Stimulated activated naive CD8-positive, alpha-beta T cell treated with anti-CD3 and anti-CD28 coated beads, Interleukin-15, amount 100 ng/mL, for 72 hours (primary cell): ENCODE data around the gene TMTC1.

Experiments
- ATAC-seq: fragments of 150-1000 bp; cut with Tn5 transposase; 2 replicates; pipeline ENCODE4 v1.10.0; 2021; ENCODE audit warnings: mild to moderate bottlenecking, moderate library complexity
- DNase-seq, 2 donors: peaks; one replicate each; pipeline ENCODE4 v3.0.0; 2021 to 2022
- H3K27ac Mint-ChIP-seq, 2 donors: one replicate each; pipeline ENCODE4 v1.8.0; 2022; ENCODE audit warnings: mild to moderate bottlenecking in 2 of 2, mixed read lengths in 2 of 2, moderate library complexity in 2 of 2
- H3K27me3 Mint-ChIP-seq: one replicate; pipeline ENCODE4 v1.8.0; 2022; ENCODE audit warnings: mixed read lengths
- H3K4me1 Mint-ChIP-seq: one replicate; pipeline ENCODE4 v1.8.0; 2022; ENCODE audit warnings: mild to moderate bottlenecking, mixed read lengths
- H3K4me3 Mint-ChIP-seq, 2 donors: one replicate each; pipeline ENCODE4 v1.8.0; 2022; ENCODE audit warnings: mild to moderate bottlenecking in 2 of 2, mixed read lengths in 2 of 2, moderate library complexity in 1 of 2
- H3K9me3 Mint-ChIP-seq, 2 donors: one replicate each; pipeline ENCODE4 v1.8.0; 2022; ENCODE audit warnings: mixed read lengths in 2 of 2

Gene TMTC1

DNA sequence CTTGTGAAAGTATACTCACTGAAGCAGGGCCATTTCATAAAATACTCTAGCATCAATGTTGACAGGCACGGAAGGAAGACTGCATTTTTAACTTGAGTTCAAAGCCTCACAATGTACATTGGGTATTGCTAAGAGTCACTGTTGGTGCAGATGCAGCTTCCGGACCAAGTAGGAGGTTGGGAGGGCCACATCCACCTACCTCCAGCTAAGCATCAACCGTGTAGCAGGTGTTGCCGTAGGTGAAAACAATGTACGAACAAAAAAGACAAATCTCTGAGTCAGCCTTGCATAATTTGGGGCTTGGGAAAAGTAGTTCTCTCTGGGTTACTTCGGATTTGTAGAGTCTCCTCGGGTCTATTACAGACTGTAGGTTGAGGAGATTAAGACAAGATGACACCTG is 48.1 kb downstream of the TMTC1 start:
- no peak overlapping the region for H3K27ac Mint-ChIP-seq
- H3K27me3 Mint-ChIP-seq: no peaks in the 10 kb centered on the region
- ATAC-seq: no peak

DNA sequence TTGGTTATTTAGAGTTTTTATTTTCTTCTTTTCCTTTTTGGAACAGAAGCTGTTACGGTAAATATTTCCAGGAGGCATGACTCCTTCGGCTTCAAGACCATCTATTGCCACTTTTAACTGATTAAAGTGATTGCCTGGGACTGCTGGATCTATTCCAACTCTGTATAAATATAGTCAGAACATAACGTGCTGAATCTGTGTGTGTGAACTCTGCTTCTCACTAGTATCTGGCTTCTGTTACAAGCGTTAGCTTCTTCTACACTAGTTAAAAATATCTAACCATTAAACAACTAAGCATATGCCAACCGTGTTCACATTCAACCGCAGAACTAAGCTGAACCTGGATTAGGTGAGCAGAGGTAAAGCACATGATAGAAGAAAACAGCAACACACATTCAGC is 49.0 kb downstream of the TMTC1 start:
- Mint-ChIP-seq H3K4me1 (no peaks in the 10 kb centered on the region), H3K9me3 (no peaks in the 10 kb centered on the region), H3K4me3 (no peak overlapping the region), H3K27ac (no peak overlapping the region), H3K27me3 (no peaks in the 10 kb centered on the region)
- no peak for ATAC-seq
- DNase-seq: no peak

More for the DNA sequence above, 48.1 kb downstream of the TMTC1 start:
- Mint-ChIP-seq H3K4me1 (no peaks in the 10 kb centered on the region), H3K9me3 (no peaks in the 10 kb centered on the region), H3K4me3 (no peak overlapping the region)
- no peak for DNase-seq

DNA sequence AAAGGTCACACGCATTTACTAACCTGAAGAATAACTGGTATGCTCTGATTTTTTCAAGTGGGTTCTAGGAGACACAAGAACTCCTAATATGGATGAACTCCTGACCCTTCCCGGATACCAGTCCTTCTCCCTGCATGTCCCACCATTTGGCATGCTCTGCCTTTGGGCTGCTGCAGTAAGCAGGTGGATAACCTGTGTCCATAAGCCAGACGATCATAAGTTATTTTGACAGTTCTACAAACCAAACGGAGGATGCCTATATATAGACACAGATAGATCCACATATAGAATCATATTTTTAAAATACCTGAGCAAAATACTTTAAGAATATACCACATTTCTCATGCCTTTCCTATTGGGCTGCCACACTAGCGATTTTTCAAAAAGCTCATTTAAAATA is 49.4 kb downstream of the TMTC1 start:
- ATAC-seq (no peak), DNase-seq (no peak)
- H3K4me3 Mint-ChIP-seq: no peak overlapping the region
- peaks cover 4% of the 10 kb centered on the region for H3K27me3 Mint-ChIP-seq
- H3K9me3 Mint-ChIP-seq: no peaks in the 10 kb centered on the region
- no peaks in the 10 kb centered on the region for H3K4me1 Mint-ChIP-seq
- H3K27ac Mint-ChIP-seq: no peak overlapping the region

DNA sequence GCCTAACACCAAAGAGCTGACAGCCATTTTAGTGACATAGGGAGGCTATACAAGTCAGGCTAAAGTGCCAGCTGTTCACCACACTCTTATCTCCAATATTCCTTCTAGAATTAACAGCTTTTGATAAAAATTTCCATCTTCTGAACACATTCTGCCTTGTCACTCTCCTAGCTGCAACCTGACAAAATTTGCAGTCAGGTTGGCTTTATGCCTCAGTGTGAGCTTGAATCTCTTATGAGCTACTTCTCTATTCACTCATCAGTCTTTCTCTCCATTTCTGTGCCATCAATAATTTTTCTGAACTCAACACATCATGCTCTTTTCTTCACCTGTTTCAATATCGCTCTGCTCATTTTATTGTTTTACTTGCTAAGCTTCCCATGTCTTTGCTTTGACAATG is 50.2 kb downstream of the TMTC1 start:
- DNase-seq: no peak
- H3K4me1 Mint-ChIP-seq: no peaks in the 10 kb centered on the region
- peaks cover 11% of the 10 kb centered on the region for H3K27me3 Mint-ChIP-seq
- H3K4me3 Mint-ChIP-seq: no peak overlapping the region
- H3K27ac Mint-ChIP-seq: no peak overlapping the region
- no peak for ATAC-seq
- no peaks in the 10 kb centered on the region for H3K9me3 Mint-ChIP-seq

DNA sequence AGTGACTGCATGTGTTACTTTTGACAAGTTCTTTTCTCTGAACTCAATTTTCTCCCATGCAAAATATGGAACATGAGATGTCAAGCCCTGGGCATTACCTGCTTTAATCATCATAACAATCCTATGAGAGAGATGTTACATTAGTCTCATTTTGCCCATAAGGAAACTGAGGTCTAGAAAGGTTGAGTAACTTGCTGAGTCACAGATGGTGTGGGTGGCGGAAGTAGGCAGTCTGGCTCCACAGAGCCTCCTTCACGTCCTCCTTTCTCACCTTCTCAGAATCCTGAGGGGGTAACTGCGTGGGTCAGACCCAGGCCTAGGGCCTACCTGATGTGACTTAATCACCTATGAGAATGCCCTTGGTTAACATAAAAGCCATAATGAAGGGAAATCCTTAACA is 50.7 kb downstream of the TMTC1 start:
- Mint-ChIP-seq H3K27ac (no peak overlapping the region), H3K9me3 (no peaks in the 10 kb centered on the region), H3K4me3 (no peak overlapping the region), H3K27me3 (peaks cover 11% of the 10 kb centered on the region), H3K4me1 (no peaks in the 10 kb centered on the region)
- DNase-seq (no peak), ATAC-seq (no peak)

DNA sequence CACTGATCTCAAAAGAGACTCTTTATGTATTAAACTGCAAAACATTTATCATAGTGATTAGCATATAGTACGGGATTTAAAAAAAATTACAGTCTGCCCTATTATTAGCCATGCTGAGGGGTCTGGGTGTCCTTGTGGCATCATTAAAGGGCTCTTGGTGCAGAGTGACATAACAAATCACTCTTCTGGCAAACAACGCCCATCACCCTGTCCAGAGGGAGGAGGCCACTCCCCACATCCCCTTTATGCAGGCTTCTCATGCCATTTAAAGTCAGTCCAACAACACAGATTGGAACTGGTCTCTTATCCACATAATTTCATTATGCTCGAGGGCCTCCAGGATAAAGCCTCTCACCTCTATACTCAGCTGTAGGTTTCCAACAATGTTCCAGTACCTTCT is 51.1 kb downstream of the TMTC1 start:
- Mint-ChIP-seq H3K27ac (no peak overlapping the region), H3K4me1 (no peaks in the 10 kb centered on the region), H3K9me3 (no peaks in the 10 kb centered on the region), H3K27me3 (peaks cover 11% of the 10 kb centered on the region), H3K4me3 (no peak overlapping the region)
- ATAC-seq (no peak), DNase-seq (no peak)

DNA sequence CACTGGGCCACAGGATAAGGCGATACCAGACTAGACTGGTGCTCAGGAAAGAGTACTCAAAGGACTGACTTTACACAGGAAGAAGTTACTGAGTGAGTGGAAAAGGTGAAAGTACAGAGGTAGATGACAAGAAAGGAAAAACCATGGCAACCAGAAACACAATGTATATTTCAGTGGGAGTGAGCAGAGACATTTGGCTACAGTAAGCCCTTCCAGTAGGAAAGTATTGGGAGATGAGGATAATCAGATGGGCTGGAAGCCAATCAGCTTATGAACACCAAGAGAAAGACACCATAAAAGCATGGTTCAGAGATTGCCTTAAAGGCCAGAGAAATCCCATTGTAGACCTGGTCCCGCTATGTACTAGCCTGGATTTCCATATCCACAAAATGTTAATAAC is 51.6 kb downstream of the TMTC1 start:
- DNase-seq (no peak), ATAC-seq (no peak)
- Mint-ChIP-seq H3K27me3 (peaks cover 11% of the 10 kb centered on the region), H3K4me3 (no peak overlapping the region), H3K27ac (no peak overlapping the region), H3K9me3 (no peaks in the 10 kb centered on the region), H3K4me1 (no peaks in the 10 kb centered on the region)

DNA sequence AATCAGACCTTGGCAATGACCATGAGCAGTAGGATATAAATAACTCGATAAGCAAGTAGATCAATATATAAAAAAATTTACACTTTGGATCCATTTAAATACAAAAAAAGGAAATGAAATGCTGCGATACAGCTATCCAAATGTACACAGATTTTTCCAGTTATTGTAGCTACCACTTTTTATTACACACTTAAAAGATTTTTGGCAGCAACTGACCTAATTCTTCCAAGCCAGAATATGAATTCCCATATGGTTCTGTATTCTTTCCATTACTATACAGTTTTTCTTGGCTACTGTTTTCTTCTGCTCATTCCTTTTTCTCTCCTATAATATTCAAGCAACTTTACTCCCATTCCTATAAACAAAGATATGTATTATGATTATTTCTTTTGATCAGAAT is 52.2 kb downstream of the TMTC1 start:
- no peak for ATAC-seq
- Mint-ChIP-seq H3K4me1 (no peaks in the 10 kb centered on the region), H3K27ac (no peak overlapping the region), H3K27me3 (peaks cover 11% of the 10 kb centered on the region), H3K4me3 (no peak overlapping the region), H3K9me3 (no peaks in the 10 kb centered on the region)
- no peak for DNase-seq

DNA sequence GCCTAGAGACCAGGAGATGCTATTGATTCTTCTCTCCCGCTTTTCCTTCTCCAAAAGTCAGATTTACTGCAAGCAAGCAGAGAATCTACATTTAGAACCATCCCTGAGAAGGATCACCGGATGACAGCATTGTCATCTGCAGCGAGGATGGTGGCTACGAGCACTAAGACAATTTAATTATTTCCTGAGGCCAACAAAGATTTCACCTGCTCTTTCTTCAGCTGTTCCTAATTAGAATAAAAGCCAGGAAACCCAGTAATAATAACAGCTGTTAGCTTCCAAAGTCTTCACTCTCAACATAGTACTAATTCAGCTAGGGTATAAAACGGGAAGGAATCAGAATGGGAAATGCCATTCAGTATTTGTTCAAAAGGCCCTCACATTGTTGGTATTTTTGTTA is 53.3 kb downstream of the TMTC1 start:
- H3K27ac Mint-ChIP-seq: no peak overlapping the region
- no peak overlapping the region for H3K4me3 Mint-ChIP-seq
- ATAC-seq: no peak
- no peaks in the 10 kb centered on the region for H3K9me3 Mint-ChIP-seq
- peaks cover 11% of the 10 kb centered on the region for H3K27me3 Mint-ChIP-seq
- H3K4me1 Mint-ChIP-seq: no peaks in the 10 kb centered on the region
- no peak for DNase-seq

DNA sequence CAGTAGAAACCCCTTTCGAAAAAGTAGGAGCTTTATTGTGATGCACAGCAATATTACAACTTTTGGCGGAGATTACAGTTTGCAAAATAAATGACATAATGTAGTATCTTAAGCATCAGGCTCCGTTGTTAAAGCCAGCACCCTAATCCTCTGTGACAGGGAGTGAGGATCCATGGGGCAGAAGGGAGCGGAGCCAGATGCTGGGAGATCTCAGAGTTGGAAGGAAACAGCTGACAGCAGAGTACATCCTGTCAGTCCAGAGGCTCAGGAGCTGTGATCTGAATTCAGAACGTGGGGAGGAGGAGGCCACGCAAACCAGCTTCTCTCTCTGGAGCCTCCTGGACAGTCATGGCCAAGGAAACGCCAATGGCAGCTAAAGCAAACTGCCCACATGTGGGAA is 55.7 kb downstream of the TMTC1 start:
- Mint-ChIP-seq H3K9me3 (no peaks in the 10 kb centered on the region), H3K27me3 (peaks cover 11% of the 10 kb centered on the region), H3K4me1 (no peaks in the 10 kb centered on the region), H3K4me3 (no peak overlapping the region), H3K27ac (no peak overlapping the region)
- ATAC-seq (no peak), DNase-seq (no peak)

DNA sequence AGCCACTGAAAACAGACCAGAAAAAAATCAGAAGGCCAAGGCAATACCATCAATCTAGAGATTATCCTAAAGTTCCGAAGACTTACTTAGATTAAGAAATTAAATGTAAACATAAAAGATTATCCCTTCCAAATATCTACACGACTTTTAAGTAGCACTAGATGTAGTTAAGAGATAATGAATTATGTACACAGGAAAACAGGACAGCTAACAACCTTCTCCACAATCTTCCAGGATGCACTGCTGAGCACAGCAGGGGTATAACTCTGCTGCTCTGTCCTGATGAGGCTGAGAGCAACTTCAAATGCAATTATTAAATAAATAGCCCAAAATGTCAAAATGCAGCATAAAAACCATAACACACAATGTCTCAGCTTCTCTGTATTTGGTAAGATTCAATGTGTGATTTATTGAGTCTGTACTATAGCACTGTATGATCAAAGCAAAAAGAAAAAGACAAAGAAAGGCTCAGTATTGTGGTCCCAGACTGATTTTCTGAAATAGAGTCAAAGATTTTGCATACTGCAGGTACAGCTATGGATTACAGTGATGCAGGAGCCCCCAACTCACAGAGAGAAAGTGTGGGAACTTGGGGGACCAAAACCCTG is 56.9 kb downstream of the TMTC1 start:
- no peak overlapping the region for H3K4me3 Mint-ChIP-seq
- H3K4me1 Mint-ChIP-seq: no peaks in the 10 kb centered on the region
- H3K27me3 Mint-ChIP-seq: peaks cover 11% of the 10 kb centered on the region
- ATAC-seq: no peak
- no peak for DNase-seq
- H3K27ac Mint-ChIP-seq: no peak overlapping the region
- H3K9me3 Mint-ChIP-seq: no peaks in the 10 kb centered on the region

DNA sequence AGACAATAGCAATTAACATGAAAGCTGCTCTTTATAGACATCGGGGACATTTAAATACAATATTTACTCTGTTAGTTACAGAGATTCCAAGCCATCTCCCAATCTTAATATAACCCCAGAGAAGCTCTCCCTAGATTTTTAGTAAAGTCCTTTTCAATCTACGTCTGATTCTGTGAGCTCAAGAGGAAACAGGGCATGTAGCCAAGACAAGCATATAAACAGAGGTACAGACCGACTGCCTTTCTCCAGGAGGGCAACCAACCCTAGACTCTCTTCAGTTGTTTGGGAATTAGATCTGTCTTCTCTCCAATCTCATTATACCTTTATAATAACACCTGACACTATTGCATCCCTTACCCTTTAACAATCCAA is 57.4 kb downstream of the TMTC1 start:
- no peaks in the 10 kb centered on the region for H3K9me3 Mint-ChIP-seq

DNA sequence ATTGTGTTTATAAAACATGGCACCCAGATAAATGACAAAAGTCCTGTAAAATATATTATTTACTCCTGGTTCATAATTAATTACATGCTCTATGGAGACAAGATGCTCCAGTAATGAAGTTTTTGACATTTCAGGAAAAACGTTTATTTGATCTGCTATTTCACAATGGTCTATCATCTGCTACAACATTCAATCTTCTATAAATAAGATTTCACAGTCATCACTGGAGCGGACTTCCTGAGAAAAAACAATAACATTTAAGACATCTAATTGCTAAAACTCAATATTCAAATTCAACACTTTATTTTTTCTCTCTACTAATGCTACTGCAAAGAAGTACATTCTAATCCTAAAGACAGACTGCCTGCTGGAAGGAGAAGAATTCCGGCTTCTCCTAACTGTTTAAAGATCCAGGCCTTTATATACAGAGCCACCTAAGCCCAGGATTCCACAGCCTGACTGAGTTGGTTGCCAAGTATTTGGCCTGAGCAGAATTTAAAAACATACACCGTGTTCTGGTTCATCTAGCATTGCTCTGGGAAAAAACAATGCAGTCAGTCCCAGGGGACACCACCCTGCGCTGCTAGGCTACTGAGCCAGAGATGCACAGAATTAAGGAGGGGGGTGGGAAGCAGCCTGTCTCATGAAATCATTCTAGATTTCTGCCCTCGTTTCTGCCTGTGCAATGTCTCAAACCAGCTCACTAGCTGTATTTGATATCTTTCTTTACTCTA is 58.0 kb downstream of the TMTC1 start:
- Mint-ChIP-seq H3K4me1 (no peaks in the 10 kb centered on the region), H3K9me3 (no peaks in the 10 kb centered on the region), H3K4me3 (no peak overlapping the region), H3K27me3 (peaks cover 11% of the 10 kb centered on the region), H3K27ac (no peak overlapping the region)
- DNase-seq: no peak
- ATAC-seq: no peak

More for the DNA sequence above, 57.4 kb downstream of the TMTC1 start:
- DNase-seq (no peak), ATAC-seq (no peak)
- H3K27ac Mint-ChIP-seq: no peak overlapping the region
- peaks cover 11% of the 10 kb centered on the region for H3K27me3 Mint-ChIP-seq
- no peak overlapping the region for H3K4me3 Mint-ChIP-seq
- H3K4me1 Mint-ChIP-seq: no peaks in the 10 kb centered on the region

DNA sequence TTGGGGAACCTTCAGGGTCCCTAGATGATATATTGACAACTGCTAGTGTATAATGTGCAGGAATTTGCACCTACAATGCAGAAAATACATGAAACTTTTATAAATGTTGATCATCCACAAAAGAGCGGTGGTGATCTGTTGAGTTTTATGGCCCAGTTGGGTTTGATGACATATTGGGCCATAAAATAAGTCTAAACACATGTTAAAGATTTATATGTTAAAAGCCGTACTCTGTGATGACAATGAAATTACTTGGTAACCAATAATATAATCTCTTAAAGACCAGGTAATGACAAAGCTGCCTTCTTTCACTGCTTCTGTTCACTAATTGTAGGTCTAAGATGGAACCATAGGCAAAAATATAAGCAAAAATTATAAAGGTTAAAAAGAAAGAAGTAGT is 61.6 kb downstream of the TMTC1 start:
- no peaks in the 10 kb centered on the region for H3K9me3 Mint-ChIP-seq
- DNase-seq: no peak
- H3K27me3 Mint-ChIP-seq: no peaks in the 10 kb centered on the region
- no peak overlapping the region for H3K4me3 Mint-ChIP-seq
- no peak for ATAC-seq
- H3K4me1 Mint-ChIP-seq: no peaks in the 10 kb centered on the region
- no peak overlapping the region for H3K27ac Mint-ChIP-seq

DNA sequence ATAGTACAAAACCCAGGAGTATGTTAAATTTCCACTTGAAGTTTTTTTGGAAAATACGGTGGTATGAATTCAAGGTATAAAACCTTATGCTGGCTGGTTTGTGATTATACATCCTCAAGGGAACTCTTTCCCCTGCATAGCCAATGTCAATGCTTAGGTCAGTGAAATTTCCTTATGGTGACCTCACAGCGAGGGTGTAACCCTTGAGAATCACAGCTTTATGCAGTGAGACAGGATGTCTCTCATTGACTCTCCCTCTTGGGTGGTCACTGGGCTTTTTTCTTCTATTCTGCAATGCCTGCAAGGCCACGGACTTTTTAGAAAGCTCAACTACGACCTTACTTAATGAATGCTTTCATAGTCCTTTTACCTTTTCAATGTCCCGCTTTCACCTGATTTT is 64.4 kb downstream of the TMTC1 start:
- DNase-seq: no peak
- H3K27ac Mint-ChIP-seq: no peak overlapping the region
- no peak overlapping the region for H3K4me3 Mint-ChIP-seq
- no peak for ATAC-seq
- no peaks in the 10 kb centered on the region for H3K27me3 Mint-ChIP-seq
- no peaks in the 10 kb centered on the region for H3K4me1 Mint-ChIP-seq
- no peaks in the 10 kb centered on the region for H3K9me3 Mint-ChIP-seq

DNA sequence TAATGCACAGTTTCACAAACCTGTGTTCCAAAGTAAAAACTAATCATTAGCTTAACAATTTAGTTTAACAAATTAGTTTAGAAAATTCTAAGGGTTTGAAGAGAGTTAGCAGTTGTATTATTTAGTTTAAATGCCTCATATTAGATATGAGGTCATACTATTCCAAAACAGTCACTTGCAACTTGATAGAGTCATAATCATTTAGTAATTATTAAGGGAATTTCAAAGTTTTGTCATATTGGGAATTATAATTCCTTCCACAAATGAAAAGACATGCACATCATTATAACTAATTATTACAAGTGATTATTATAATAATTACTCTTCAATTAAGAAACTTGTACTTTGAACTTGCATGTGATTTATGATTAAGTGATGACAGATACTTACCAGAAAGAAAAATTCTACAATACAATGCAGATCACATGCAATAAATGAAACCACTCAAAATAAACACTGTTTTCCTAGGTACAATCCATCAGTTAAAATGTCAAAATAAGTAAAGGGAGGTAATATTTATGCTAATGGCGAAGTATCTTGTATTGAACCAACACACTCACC is 66.1 kb downstream of the TMTC1 start:
- no peak for DNase-seq
- no peak overlapping the region for H3K4me3 Mint-ChIP-seq
- H3K4me1 Mint-ChIP-seq: no peaks in the 10 kb centered on the region
- no peak overlapping the region for H3K27ac Mint-ChIP-seq
- H3K27me3 Mint-ChIP-seq: no peaks in the 10 kb centered on the region
- ATAC-seq: no peak
- H3K9me3 Mint-ChIP-seq: no peaks in the 10 kb centered on the region

DNA sequence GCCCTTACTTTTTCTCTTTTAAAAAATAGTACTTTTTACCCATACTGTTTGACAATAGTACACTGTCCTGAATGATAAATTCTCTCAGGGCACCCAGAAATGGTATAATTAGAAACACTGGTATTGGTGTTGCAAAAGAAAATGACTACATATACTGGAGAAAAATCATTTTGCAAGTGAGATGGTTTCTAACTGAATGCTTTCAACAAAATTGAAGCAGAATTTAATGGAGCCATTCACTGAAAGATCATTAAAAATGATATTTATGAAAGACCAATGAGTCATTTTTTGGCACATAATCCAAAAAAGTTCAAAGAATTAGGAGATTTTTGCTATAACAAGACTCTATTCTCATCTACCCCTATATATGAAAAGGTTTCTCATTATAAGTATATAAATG is 68.8 kb downstream of the TMTC1 start:
- no peak overlapping the region for H3K4me3 Mint-ChIP-seq
- no peak overlapping the region for H3K27ac Mint-ChIP-seq
- no peak for ATAC-seq
- H3K4me1 Mint-ChIP-seq: no peaks in the 10 kb centered on the region
- H3K9me3 Mint-ChIP-seq: no peaks in the 10 kb centered on the region
- no peak for DNase-seq
- H3K27me3 Mint-ChIP-seq: no peaks in the 10 kb centered on the region
